SJSA1 (cell line): ENCODE results near the gene SHMT1. TPM values are rescaled to one million over a fixed set of nuclear protein-coding genes. Genes with fewer than 3 reads are reported as not detected.
A peak's percentile ranks its signal among the peaks of the same experiment; 100 is the strongest.
"Not testable (repeated sequence)": the region's sequence is repeated elsewhere in the genome, so short reads cannot be mapped to it uniquely, and the experiment has no call there.

Experiments used
- DNase-seq, 2 experiments: peaks; one replicate each; pipeline ENCODE4 v3.0.0-alpha.2; 2015 to 2020; ENCODE audit warnings: low spot score in 2 of 2, low read depth in 1 of 2
- H3K27ac ChIP-seq: fragments of 250-450 bp; sonication (Bioruptor Pico); 2 replicates; pipeline ENCODE4 v1.5.1; 2020; ENCODE audit warnings: mild to moderate bottlenecking, moderate library complexity
- H3K27me3 ChIP-seq: fragments of 250-450 bp; sonication (Bioruptor Pico); replicated peaks from 2 replicates; pipeline ENCODE4 v1.5.1; 2020; ENCODE audit warnings: mild to moderate bottlenecking, moderate library complexity
- H3K36me3 ChIP-seq: fragments of 250-450 bp; sonication (Bioruptor Pico); 2 replicates; pipeline ENCODE4 v1.5.1; 2020; ENCODE audit warnings: mild to moderate bottlenecking
- H3K4me1 ChIP-seq: fragments of 250-450 bp; sonication (Bioruptor Pico); replicated peaks from 2 replicates; pipeline ENCODE4 v1.6.1; 2021; ENCODE audit warnings: mild to moderate bottlenecking
- H3K4me3 ChIP-seq: fragments of 250-450 bp; sonication (Bioruptor Pico); 2 replicates; pipeline ENCODE4 v1.5.1; 2020; ENCODE audit warnings: mild to moderate bottlenecking
- H3K9me3 ChIP-seq: fragments of 250-450 bp; sonication (Bioruptor Pico); replicated peaks from 2 replicates; pipeline ENCODE4 v1.5.1; 2020; ENCODE audit warnings: mild to moderate bottlenecking
- total RNA-seq: library from RNA; depleted of rRNA; stranded (reverse); fragments of >200 nt; shearing (Covaris generic); gene quantifications from 2 replicates; pipeline ENCODE4 v1.2.3, GENCODE V29; 2014

The SHMT1 gene
- total RNA-seq, 1 experiment from 2014 or later = 23.0 TPM

DNA sequence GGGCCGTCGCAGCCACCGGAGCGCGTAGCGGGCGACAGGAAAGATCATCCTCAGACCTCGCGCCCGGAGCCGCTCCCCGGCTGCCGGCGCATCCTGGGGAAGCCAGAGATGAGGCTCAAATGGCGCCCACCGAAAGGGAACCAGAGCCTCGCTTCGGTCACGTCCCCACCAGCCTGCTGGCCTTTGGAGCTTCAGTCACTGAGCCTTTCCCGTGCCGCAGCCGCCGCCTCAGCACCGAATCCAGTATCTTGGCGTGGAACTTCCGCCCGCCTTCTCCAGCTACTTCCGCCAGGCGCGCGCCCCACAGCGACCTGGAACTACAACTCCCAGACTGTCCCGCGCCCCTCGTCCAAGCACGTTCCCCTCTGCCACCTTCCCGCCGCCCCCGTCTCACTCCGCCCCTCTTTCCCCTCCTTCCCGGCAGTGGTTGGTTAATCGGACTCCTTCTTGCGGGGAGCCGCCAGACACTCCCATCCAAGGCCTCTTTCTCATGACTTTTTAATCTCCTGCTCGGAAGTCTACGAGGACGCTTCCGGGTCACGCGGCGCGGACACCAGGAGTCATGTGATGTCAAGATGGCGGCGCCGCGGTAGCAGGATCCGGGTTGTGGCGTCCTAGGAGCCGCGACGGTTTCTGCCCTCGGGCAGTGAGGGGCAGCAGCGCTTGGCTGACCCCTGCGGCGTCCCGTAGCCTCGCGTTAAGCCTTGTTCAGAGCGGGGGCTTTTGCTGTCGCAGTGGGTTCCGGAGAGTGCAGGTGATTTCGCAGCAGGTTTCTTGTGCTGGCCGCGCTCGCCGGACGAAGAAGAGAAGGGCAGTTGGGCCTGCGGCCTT, 48.4 kb downstream of the SHMT1 start, which contains the start of the genes SMCR8 and TOP3A:
Gene SMCR8, plus strand, starts transcription at position 563 of the 831 bp plus-strand sequence. CDS start 497 bp downstream, outside the sequence.
Gene TOP3A, minus strand, starts transcription at position 264 of the 831 bp plus-strand sequence. Its CDS starts 216 bp downstream, at position 48.
- peaks cover 79% of the 10 kb centered on the region for H3K36me3 ChIP-seq
- peak within 1 kb of the TSS; percentile 64 for H3K4me3 ChIP-seq
- H3K27ac ChIP-seq = peak within 1 kb of the TSS; percentile 48
- DNase-seq = peak; percentile 89 to 98
- no peaks in the 10 kb centered on the region for H3K9me3 ChIP-seq
- H3K27me3 ChIP-seq = no peaks in the 10 kb centered on the region
- peaks cover 21% of the 10 kb centered on the region for H3K4me1 ChIP-seq

DNA sequence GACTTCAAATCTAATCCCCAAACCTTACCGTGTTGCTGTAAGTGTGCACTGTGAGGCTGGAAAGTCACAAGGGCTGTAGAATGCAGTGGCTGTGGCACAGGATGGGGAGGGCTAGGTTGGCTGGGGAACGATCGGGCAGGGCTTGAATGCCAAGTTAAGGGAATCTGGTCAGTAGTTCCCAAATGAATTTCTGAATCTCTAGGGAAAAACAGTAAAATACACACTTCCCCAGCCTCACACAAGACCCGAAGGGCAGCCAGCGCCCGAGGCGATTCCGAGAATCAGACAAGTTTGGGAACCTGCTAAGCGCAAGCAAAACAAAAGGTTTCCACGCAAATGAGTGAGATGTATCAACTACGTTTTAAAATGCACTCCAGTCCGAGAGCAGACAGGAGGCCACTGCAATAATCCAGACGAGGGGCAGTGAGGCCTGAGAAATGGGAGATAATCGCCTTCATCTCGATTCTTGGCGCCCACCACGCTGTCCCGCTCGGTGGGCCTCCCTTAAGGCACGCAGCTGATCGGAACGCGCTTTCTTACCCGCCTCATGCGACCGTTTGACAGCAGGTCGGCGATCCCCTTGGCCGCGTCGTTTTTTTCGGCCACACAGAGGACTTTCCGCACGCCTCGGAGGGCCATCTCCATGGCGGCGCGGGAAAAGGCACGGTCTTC, 49.2 kb downstream of the SHMT1 start:
- DNase-seq = no peak
- H3K4me3 ChIP-seq = peak overlapping the region; percentile 64
- H3K9me3 ChIP-seq = no peaks in the 10 kb centered on the region

DNA sequence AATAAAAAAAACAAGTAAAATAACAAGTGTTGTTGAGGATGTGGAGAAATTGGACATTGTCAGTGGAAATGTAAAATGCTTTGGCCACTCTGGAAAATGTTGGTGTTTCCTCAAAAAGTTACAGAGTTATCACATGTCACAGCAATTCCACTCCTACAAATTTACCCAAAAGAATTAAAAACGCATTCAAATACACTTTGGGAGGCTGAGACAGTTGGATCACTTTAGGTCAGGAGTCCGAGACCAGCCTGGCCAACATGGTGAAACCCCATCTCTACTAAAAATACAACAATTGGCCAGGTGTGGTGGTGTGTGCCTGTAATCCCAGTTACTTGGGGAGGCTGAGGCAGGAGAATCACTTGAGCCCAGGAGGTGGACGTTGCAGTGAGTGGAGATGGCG, 54.1 kb downstream of the SHMT1 start:
- Histone ChIP-seq H3K9me3 (no peaks in the 10 kb centered on the region), H3K27me3 (no peaks in the 10 kb centered on the region), H3K36me3 (peaks cover 72% of the 10 kb centered on the region), H3K27ac (no peak overlapping the region), H3K4me1 (peaks cover 13% of the 10 kb centered on the region), H3K4me3 (no peak overlapping the region)
- DNase-seq = no peak

More for the DNA sequence above, 49.2 kb downstream of the SHMT1 start:
- peaks cover 75% of the 10 kb centered on the region for H3K36me3 ChIP-seq
- H3K27ac ChIP-seq = peak overlapping the region; percentile 48; the same call in 1 of the 2 replicates
- peaks cover 21% of the 10 kb centered on the region for H3K4me1 ChIP-seq
- no peaks in the 10 kb centered on the region for H3K27me3 ChIP-seq

DNA sequence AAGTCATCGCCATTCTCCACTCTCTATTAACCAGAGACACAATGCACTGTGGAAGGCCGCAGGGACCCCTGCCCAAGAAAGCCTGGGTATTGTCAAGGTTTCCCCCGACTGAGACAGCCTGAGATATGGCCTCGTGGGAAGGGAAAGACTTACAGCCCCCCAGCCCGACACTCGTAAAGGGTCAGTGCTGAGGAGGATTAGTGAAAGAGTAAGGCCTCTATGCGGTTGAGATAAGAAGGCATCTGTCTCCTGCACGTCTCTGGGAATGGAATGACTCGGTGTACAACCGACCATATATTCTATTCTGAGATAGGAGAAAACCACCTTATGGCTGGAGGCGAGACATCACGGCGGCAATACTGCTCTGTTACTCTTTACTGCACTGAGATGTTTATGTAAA, 60.1 kb downstream of the SHMT1 start:
- H3K27me3 ChIP-seq, DNase-seq: not testable (repeated sequence)
- peaks cover 82% of the 10 kb centered on the region for H3K36me3 ChIP-seq

DNA sequence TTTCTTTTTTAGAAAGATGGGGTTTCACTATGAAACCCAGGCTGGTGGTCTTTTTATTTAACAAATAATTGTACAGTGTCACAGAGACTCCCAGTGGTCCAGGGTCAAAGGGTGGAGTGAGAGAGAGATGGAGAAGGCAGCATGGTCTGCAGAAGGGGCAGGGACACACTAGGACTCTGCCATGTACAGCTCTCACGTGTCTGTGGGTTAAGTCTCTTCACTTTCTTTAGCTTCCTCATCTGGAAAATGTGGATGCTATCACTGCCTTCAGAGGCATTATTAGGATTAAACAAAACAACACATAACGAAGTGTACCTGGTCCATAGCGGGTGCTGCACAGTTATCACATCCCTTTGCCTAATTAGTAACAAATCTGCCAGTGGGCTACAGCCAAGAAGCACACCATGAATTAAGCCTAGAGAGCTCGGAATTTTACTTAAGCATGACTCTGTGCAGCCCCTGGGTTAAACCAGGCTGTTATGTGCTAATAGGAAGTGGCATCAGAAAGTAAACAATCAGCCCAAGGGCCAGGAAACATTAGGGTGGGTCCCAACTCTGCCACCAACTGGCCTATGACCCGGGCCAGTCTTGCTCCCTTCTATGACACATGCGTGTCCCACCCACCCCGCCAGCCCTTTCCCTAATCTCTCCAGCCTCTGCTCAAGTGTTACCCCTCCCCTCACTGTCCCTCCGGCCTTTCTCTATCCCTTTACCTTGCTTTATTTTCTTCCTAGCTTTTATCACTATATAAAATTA, 62.4 kb downstream of the SHMT1 start:
- Histone ChIP-seq H3K27ac (no peak overlapping the region), H3K36me3 (peaks cover 76% of the 10 kb centered on the region), H3K27me3 (no peaks in the 10 kb centered on the region), H3K4me1 (no peaks in the 10 kb centered on the region), H3K9me3 (no peaks in the 10 kb centered on the region), H3K4me3 (no peak overlapping the region)
- no peak for DNase-seq

More for the DNA sequence above, 60.1 kb downstream of the SHMT1 start:
- H3K9me3 ChIP-seq, H3K27ac ChIP-seq, H3K4me1 ChIP-seq, H3K4me3 ChIP-seq: not testable (repeated sequence)

DNA sequence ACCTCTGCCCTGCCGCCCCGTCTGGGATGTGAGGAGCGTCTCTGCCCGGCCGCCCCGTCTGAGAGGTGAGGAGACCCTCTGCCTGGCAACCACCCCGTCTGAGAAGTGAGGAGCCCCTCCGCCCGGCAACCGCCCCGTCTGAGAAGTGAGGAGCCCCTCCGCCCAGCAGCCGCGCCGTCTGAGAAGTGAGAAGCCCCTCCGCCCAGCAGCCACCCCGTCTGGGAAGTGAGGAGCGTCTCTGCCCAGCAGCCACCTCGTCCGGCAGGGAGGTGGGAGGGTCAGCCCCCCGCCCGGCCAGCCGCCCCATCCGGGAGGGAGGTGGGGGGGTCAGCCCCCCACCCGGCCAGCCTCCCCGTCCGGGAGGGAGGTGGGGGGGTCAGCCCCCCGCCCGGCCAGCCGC, 65.3 kb downstream of the SHMT1 start:
- not testable (repeated sequence) for H3K27ac ChIP-seq, H3K9me3 ChIP-seq, H3K4me3 ChIP-seq, H3K4me1 ChIP-seq, DNase-seq, H3K27me3 ChIP-seq
- H3K36me3 ChIP-seq = peaks cover 66% of the 10 kb centered on the region

DNA sequence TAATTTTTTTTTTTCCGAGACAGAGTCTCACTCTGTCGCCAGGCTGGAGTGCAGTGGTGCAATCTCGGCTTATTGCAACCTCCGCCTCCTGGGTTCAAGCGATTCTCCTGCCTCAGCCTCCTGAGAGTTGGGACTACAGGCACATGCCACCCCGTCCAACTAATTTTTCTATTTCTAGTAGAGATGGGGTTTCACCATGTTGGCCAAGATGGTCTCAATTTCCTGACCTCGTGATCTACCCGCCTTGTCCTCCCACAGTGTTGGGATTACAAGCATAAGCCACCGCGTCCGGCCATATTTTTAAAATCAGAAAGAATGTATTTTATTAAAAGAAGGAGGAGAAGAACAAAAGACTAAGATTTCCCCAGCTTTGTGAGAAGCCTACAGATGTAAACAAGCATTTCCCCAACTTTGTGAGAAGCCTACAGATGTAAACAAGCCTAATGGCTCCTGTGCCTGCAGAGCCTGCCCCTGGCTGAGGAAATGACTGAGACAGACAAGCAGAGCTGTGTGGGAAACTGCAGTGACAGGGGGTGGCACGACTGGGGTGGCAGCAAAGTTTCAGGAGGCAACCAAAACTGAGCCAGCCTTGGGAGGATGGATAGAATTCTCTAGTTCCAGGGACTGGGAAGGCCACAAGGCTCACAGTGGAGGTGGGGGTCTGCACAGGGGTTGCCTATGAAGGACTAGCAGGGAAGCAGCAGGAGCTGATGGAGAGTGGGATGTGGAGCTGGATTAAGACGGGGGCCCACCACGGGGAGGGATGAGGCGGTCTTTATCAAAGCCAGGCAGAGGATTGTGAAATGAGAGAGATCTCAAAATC, 71.4 kb downstream of the SHMT1 start:
- Histone ChIP-seq H3K4me3 (no peak overlapping the region), H3K27me3 (no peaks in the 10 kb centered on the region), H3K4me1 (no peaks in the 10 kb centered on the region), H3K36me3 (peaks cover 79% of the 10 kb centered on the region), H3K27ac (no peak overlapping the region), H3K9me3 (no peaks in the 10 kb centered on the region)
- no peak for DNase-seq

DNA sequence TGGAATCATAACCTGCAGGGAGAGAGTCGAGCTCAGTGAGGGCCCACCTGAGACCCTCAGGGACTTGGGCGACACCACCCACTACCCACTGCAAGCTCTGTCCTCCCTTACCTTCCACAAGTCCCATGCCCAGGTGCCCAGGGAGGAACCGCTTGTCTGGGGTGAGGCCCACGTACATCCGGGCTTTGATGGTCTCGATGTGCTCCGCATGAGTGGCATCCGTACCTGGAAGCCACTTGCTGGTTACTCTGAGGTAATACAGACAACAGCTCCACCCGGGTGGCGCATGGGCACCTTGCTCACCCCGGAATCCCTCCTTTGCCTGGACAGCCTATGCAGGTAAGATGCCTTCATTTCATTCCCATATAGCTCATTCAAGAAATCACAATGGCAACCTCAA, 78.1 kb downstream of the SHMT1 start:
- H3K27me3 ChIP-seq = no peaks in the 10 kb centered on the region
- H3K4me1 ChIP-seq = no peaks in the 10 kb centered on the region
- H3K9me3 ChIP-seq = no peaks in the 10 kb centered on the region
- DNase-seq = no peak
- no peak overlapping the region for H3K27ac ChIP-seq
- no peak overlapping the region for H3K4me3 ChIP-seq
- H3K36me3 ChIP-seq = peaks cover 95% of the 10 kb centered on the region

DNA sequence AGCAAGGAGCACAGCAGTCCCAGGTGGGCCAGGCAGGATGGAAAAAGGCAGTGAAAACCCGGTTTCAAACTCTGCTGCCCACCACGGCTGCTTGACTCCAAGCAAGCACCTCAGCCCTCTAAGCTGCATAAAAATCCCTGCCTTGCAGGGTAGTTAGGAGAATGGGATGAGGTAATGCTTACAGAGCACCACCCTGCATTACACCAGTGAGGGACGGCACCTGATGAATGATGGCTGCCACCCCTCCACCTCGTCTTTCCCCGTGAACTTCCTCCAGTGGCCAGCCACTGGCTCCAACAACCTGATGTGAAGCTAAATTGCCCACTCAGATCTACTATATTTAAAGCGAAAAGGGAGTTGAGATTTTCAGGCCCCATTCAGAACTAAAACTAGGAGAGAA, 81.6 kb downstream of the SHMT1 start:
- no peaks in the 10 kb centered on the region for H3K9me3 ChIP-seq

DNA sequence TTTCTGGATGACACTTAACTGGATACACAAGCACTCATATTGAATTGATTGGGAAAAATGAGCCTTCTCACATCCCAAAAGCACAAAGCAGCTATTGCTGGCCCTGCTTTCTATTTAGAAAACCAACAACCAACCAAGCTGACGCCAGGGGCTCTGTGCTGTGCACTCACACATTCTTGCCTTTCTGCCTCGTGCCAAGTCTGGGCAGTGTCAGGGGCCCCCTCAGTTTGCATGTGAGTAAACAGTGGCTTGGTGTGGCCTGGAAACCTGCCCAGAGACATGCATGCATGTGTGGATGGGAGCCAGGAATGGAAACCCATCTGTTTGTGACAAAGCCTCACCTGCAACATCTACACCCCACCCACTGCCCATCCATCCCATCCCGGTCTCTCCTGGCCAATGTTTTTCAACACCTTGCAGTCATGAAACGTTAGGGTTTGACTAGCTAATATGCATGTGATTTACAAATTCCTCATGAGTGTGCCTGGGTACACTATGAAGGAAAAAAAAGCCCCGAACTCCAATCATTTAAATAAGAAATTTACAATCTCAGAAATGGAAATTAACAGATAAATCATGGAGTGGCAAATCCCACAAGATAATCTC, 82.5 kb downstream of the SHMT1 start:
- no peaks in the 10 kb centered on the region for H3K27me3 ChIP-seq
- H3K27ac ChIP-seq = no peak overlapping the region
- no peak for DNase-seq
- peaks cover 96% of the 10 kb centered on the region for H3K36me3 ChIP-seq
- H3K4me1 ChIP-seq = no peaks in the 10 kb centered on the region
- H3K4me3 ChIP-seq = no peak overlapping the region
- no peaks in the 10 kb centered on the region for H3K9me3 ChIP-seq

More for the DNA sequence above, 81.6 kb downstream of the SHMT1 start:
- Histone ChIP-seq H3K4me1 (no peaks in the 10 kb centered on the region), H3K27ac (no peak overlapping the region), H3K36me3 (peaks cover 94% of the 10 kb centered on the region), H3K27me3 (no peaks in the 10 kb centered on the region), H3K4me3 (no peak overlapping the region)
- no peak for DNase-seq

DNA sequence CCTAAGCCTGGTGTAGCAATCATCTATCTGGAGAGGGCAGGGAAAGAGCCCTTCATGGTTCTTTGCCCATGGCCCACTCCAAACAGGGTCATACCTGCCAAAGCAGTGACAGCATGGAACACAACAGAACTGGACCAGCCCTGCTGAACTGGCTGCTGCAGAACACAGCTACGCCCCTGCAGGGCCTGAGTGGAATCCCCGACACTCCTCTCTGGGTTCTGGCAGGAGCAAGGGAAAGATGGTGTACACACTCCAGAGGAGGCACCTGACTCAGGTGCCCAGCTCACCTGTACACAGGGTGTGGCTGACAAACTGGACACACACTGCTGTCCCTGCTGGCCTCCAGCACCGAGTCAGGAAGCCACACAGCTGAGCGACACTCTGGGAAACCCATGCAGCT, 83.1 kb downstream of the SHMT1 start:
- Histone ChIP-seq H3K36me3 (peaks cover 92% of the 10 kb centered on the region), H3K27me3 (no peaks in the 10 kb centered on the region), H3K27ac (no peak overlapping the region), H3K4me1 (no peaks in the 10 kb centered on the region), H3K9me3 (no peaks in the 10 kb centered on the region), H3K4me3 (no peak overlapping the region)
- DNase-seq = no peak

DNA sequence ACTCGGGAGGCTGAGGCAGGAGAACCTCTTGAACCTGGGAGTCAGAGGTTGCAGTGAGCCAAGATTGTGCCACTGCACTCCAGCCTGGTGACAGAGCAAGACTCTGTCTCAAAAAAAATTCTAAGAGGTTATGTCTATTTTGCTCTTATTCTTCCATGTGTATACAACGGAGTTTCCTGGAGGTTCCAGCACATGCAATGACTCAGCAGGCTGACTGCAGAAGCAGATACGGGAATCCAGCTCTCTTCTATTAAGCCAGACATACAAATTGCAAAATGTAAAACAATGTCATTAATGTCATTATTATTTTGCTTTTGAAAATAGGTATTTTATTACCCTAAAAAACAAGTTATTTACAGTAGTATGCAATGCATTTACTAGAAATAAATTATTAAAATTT, 84.5 kb downstream of the SHMT1 start:
- no peaks in the 10 kb centered on the region for H3K4me1 ChIP-seq
- H3K4me3 ChIP-seq = no peak overlapping the region
- peaks cover 91% of the 10 kb centered on the region for H3K36me3 ChIP-seq
- DNase-seq = no peak
- H3K27me3 ChIP-seq = no peaks in the 10 kb centered on the region
- no peak overlapping the region for H3K27ac ChIP-seq
- H3K9me3 ChIP-seq = no peaks in the 10 kb centered on the region
